SIG-M5 treated with dmso at 0.1 percent for 504 hours (cell line): ENCODE results near the gene DENND1B.
A peak's percentile ranks its signal among the peaks of the same experiment; 100 is the strongest.

Experiments
- DNase-seq: peaks from one replicate; lab custom pipeline; 2025; ENCODE audit not compliant: unreplicated experiment; lab: John Stamatoyannopoulos, UW

The DENND1B gene

GRCh38 chr1:197686702-197687355 is 88.5 kb downstream of the DENND1B start:
- no peak for DNase-seq

- no peak for DNase-seq
These were observed 89.0 kb downstream of the DENND1B start for GRCh38 chr1:197686231-197686630.

- no peak for DNase-seq
These were observed 89.5 kb downstream of the DENND1B start for GRCh38 chr1:197685785-197686184.

- DNase-seq: no peak
These were observed 91.3 kb downstream of the DENND1B start for GRCh38 chr1:197683895-197684553.

- DNase-seq: no peak
These were observed 92.0 kb downstream of the DENND1B start for GRCh38 chr1:197683280-197683679.

GRCh38 chr1:197680311-197680710 is 95.0 kb downstream of the DENND1B start:
- DNase-seq: no peak

- DNase-seq: no peak
These were observed 97.5 kb downstream of the DENND1B start for GRCh38 chr1:197677752-197678295.

GRCh38 chr1:197677313-197677712 is 98.0 kb downstream of the DENND1B start:
- DNase-seq: no peak

GRCh38 chr1:197675583-197676208 is 99.6 kb downstream of the DENND1B start:
- DNase-seq: peak; percentile 55

- no peak for DNase-seq
These were observed 101.0 kb downstream of the DENND1B start for GRCh38 chr1:197674286-197674685.

GRCh38 chr1:197673292-197673691 is 102.0 kb downstream of the DENND1B start:
- DNase-seq: no peak

- no peak for DNase-seq
These were observed 102.9 kb downstream of the DENND1B start for GRCh38 chr1:197672347-197672746.

GRCh38 chr1:197671920-197672319 is 103.4 kb downstream of the DENND1B start:
- DNase-seq: no peak

GRCh38 chr1:197671140-197671539 is 104.1 kb downstream of the DENND1B start:
- DNase-seq: no peak

GRCh38 chr1:197666769-197667285 is 108.5 kb downstream of the DENND1B start:
- DNase-seq: no peak

GRCh38 chr1:197664391-197664790 is 110.9 kb downstream of the DENND1B start:
- DNase-seq: no peak

- DNase-seq: no peak
These were observed 111.9 kb downstream of the DENND1B start for GRCh38 chr1:197663162-197663953.

- DNase-seq: no peak
These were observed 114.9 kb downstream of the DENND1B start for GRCh38 chr1:197660389-197660788.

- DNase-seq: no peak
These were observed 116.1 kb downstream of the DENND1B start for GRCh38 chr1:197659171-197659570.

GRCh38 chr1:197649188-197649587 is 126.1 kb downstream of the DENND1B start:
- DNase-seq: no peak

GRCh38 chr1:197638316-197638715 is 137.0 kb downstream of the DENND1B start:
- DNase-seq: no peak
